Measurements from ENCODE around the gene TNRC6B.

TNRC6B gene

GRCh38 chr22:40251106-40251505 is 73.4 kb downstream of the TNRC6B start:
- no peak overlapping the region for H3K4me3 ChIP-seq (ENCODE audit: low read length in 2 of 2)
- no peaks in the 10 kb centered on the region for H3K9me3 ChIP-seq (ENCODE audit: control insufficient read depth in 2 of 2, low read length in 2 of 2)
- no peaks in the 10 kb centered on the region for H3K4me1 ChIP-seq (ENCODE audit: control insufficient read depth in 2 of 2, insufficient read depth in 2 of 2, low read length in 2 of 2)
- H3K36me3 ChIP-seq (ENCODE audit: control insufficient read depth in 2 of 2, insufficient read depth in 2 of 2, low read length in 2 of 2) = peaks cover 8 to 22% of the 10 kb centered on the region in 2 donors
- no peak overlapping the region for H3K9ac ChIP-seq (ENCODE audit: low read depth in 1 of 2, low read length in 2 of 2)
- no peaks in the 10 kb centered on the region for H3K27me3 ChIP-seq (ENCODE audit: control insufficient read depth in 2 of 2, insufficient read depth in 2 of 2, low read length in 2 of 2)
- no peak overlapping the region for H3K27ac ChIP-seq (ENCODE audit: low read depth in 2 of 2, low read length in 2 of 2)

GRCh38 chr22:40252146-40252545 is 74.4 kb downstream of the TNRC6B start:
- no peak overlapping the region for H3K4me3 ChIP-seq (ENCODE audit: low read length in 2 of 2)
- H3K9ac ChIP-seq (ENCODE audit: low read depth in 1 of 2, low read length in 2 of 2) = no peak overlapping the region
- no peaks in the 10 kb centered on the region for H3K27me3 ChIP-seq (ENCODE audit: control insufficient read depth in 2 of 2, insufficient read depth in 2 of 2, low read length in 2 of 2)
- H3K27ac ChIP-seq (ENCODE audit: low read depth in 2 of 2, low read length in 2 of 2) = no peak overlapping the region
- H3K36me3 ChIP-seq (ENCODE audit: control insufficient read depth in 2 of 2, insufficient read depth in 2 of 2, low read length in 2 of 2) = peaks cover 2 to 17% of the 10 kb centered on the region in 2 donors
- H3K4me1 ChIP-seq (ENCODE audit: control insufficient read depth in 2 of 2, insufficient read depth in 2 of 2, low read length in 2 of 2) = no peaks in the 10 kb centered on the region
- H3K9me3 ChIP-seq (ENCODE audit: control insufficient read depth in 2 of 2, low read length in 2 of 2) = no peaks in the 10 kb centered on the region

- no peaks in the 10 kb centered on the region for H3K27me3 ChIP-seq (ENCODE audit: control insufficient read depth in 2 of 2, insufficient read depth in 2 of 2, low read length in 2 of 2)
- no peak overlapping the region for H3K9ac ChIP-seq (ENCODE audit: low read depth in 1 of 2, low read length in 2 of 2)
- H3K36me3 ChIP-seq (ENCODE audit: control insufficient read depth in 2 of 2, insufficient read depth in 2 of 2, low read length in 2 of 2) = peaks cover 5 to 6% of the 10 kb centered on the region in 2 donors
- no peak overlapping the region for H3K4me3 ChIP-seq (ENCODE audit: low read length in 2 of 2)
- H3K27ac ChIP-seq (ENCODE audit: low read depth in 2 of 2, low read length in 2 of 2) = peak overlapping the region in 1 of 2 donors; percentile 10
- H3K4me1 ChIP-seq (ENCODE audit: control insufficient read depth in 2 of 2, insufficient read depth in 2 of 2, low read length in 2 of 2) = peaks cover 0 to 18% of the 10 kb centered on the region in 2 donors
- H3K9me3 ChIP-seq (ENCODE audit: control insufficient read depth in 2 of 2, low read length in 2 of 2) = no peaks in the 10 kb centered on the region
These were observed 78.8 kb downstream of the TNRC6B start for GRCh38 chr22:40256516-40256915.

GRCh38 chr22:40258017-40258416 is 80.3 kb downstream of the TNRC6B start:
- Histone ChIP-seq H3K27ac (ENCODE audit: low read depth in 2 of 2, low read length in 2 of 2) (peak overlapping the region; percentile 45 to 90), H3K9me3 (ENCODE audit: control insufficient read depth in 2 of 2, low read length in 2 of 2) (no peaks in the 10 kb centered on the region), H3K4me1 (ENCODE audit: control insufficient read depth in 2 of 2, insufficient read depth in 2 of 2, low read length in 2 of 2) (peaks cover 0 to 18% of the 10 kb centered on the region in 2 donors), H3K36me3 (ENCODE audit: control insufficient read depth in 2 of 2, insufficient read depth in 2 of 2, low read length in 2 of 2) (peaks cover 12 to 13% of the 10 kb centered on the region in 2 donors), H3K27me3 (ENCODE audit: control insufficient read depth in 2 of 2, insufficient read depth in 2 of 2, low read length in 2 of 2) (no peaks in the 10 kb centered on the region), H3K4me3 (ENCODE audit: low read length in 2 of 2) (peak overlapping the region in 1 of 2 donors; percentile 17), H3K9ac (ENCODE audit: low read depth in 1 of 2, low read length in 2 of 2) (peak overlapping the region in 1 of 2 donors; percentile 12)

GRCh38 chr22:40258501-40258915 is 80.8 kb downstream of the TNRC6B start:
- Histone ChIP-seq H3K36me3 (ENCODE audit: control insufficient read depth in 2 of 2, insufficient read depth in 2 of 2, low read length in 2 of 2) (peaks cover 13 to 15% of the 10 kb centered on the region in 2 donors), H3K9me3 (ENCODE audit: control insufficient read depth in 2 of 2, low read length in 2 of 2) (no peaks in the 10 kb centered on the region), H3K27ac (ENCODE audit: low read depth in 2 of 2, low read length in 2 of 2) (peak overlapping the region; percentile 60 to 90), H3K9ac (ENCODE audit: low read depth in 1 of 2, low read length in 2 of 2) (peak overlapping the region in 1 of 2 donors; percentile 12), H3K27me3 (ENCODE audit: control insufficient read depth in 2 of 2, insufficient read depth in 2 of 2, low read length in 2 of 2) (no peaks in the 10 kb centered on the region), H3K4me1 (ENCODE audit: control insufficient read depth in 2 of 2, insufficient read depth in 2 of 2, low read length in 2 of 2) (peaks cover 0 to 18% of the 10 kb centered on the region in 2 donors), H3K4me3 (ENCODE audit: low read length in 2 of 2) (peak overlapping the region in 1 of 2 donors; percentile 7)

- H3K9ac ChIP-seq (ENCODE audit: low read depth in 1 of 2, low read length in 2 of 2) = no peak overlapping the region
These were observed 84.1 kb downstream of the TNRC6B start for GRCh38 chr22:40261783-40262182.

GRCh38 chr22:40263191-40263590 is 85.5 kb downstream of the TNRC6B start:
- H3K9me3 ChIP-seq (ENCODE audit: control insufficient read depth in 2 of 2, low read length in 2 of 2) = no peaks in the 10 kb centered on the region
- no peak overlapping the region for H3K9ac ChIP-seq (ENCODE audit: low read depth in 1 of 2, low read length in 2 of 2)
- no peak overlapping the region for H3K27ac ChIP-seq (ENCODE audit: low read depth in 2 of 2, low read length in 2 of 2)
- peaks cover 0 to 11% of the 10 kb centered on the region in 2 donors for H3K4me1 ChIP-seq (ENCODE audit: control insufficient read depth in 2 of 2, insufficient read depth in 2 of 2, low read length in 2 of 2)
- no peak overlapping the region for H3K4me3 ChIP-seq (ENCODE audit: low read length in 2 of 2)
- H3K36me3 ChIP-seq (ENCODE audit: control insufficient read depth in 2 of 2, insufficient read depth in 2 of 2, low read length in 2 of 2) = peaks cover 40 to 45% of the 10 kb centered on the region in 2 donors
- H3K27me3 ChIP-seq (ENCODE audit: control insufficient read depth in 2 of 2, insufficient read depth in 2 of 2, low read length in 2 of 2) = no peaks in the 10 kb centered on the region

More at GRCh38 chr22:40261783-40262182, 84.1 kb downstream of the TNRC6B start:
- H3K27ac ChIP-seq (ENCODE audit: low read depth in 2 of 2, low read length in 2 of 2) = no peak overlapping the region
- H3K4me1 ChIP-seq (ENCODE audit: control insufficient read depth in 2 of 2, insufficient read depth in 2 of 2, low read length in 2 of 2) = peaks cover 0 to 18% of the 10 kb centered on the region in 2 donors
- H3K4me3 ChIP-seq (ENCODE audit: low read length in 2 of 2) = no peak overlapping the region
- H3K27me3 ChIP-seq (ENCODE audit: control insufficient read depth in 2 of 2, insufficient read depth in 2 of 2, low read length in 2 of 2) = no peaks in the 10 kb centered on the region
- H3K36me3 ChIP-seq (ENCODE audit: control insufficient read depth in 2 of 2, insufficient read depth in 2 of 2, low read length in 2 of 2) = peaks cover 35 to 38% of the 10 kb centered on the region in 2 donors
- no peaks in the 10 kb centered on the region for H3K9me3 ChIP-seq (ENCODE audit: control insufficient read depth in 2 of 2, low read length in 2 of 2)

- H3K9ac ChIP-seq (ENCODE audit: low read depth in 1 of 2, low read length in 2 of 2) = no peak overlapping the region
- H3K9me3 ChIP-seq (ENCODE audit: control insufficient read depth in 2 of 2, low read length in 2 of 2) = no peaks in the 10 kb centered on the region
- no peaks in the 10 kb centered on the region for H3K4me1 ChIP-seq (ENCODE audit: control insufficient read depth in 2 of 2, insufficient read depth in 2 of 2, low read length in 2 of 2)
- no peak overlapping the region for H3K27ac ChIP-seq (ENCODE audit: low read depth in 2 of 2, low read length in 2 of 2)
- peaks cover 42 to 51% of the 10 kb centered on the region in 2 donors for H3K36me3 ChIP-seq (ENCODE audit: control insufficient read depth in 2 of 2, insufficient read depth in 2 of 2, low read length in 2 of 2)
- H3K4me3 ChIP-seq (ENCODE audit: low read length in 2 of 2) = no peak overlapping the region
- no peaks in the 10 kb centered on the region for H3K27me3 ChIP-seq (ENCODE audit: control insufficient read depth in 2 of 2, insufficient read depth in 2 of 2, low read length in 2 of 2)
These were observed 88.1 kb downstream of the TNRC6B start for GRCh38 chr22:40265783-40266182.

- Histone ChIP-seq H3K9me3 (ENCODE audit: control insufficient read depth in 2 of 2, low read length in 2 of 2) (no peaks in the 10 kb centered on the region), H3K4me3 (ENCODE audit: low read length in 2 of 2) (no peak overlapping the region), H3K27ac (ENCODE audit: low read depth in 2 of 2, low read length in 2 of 2) (no peak overlapping the region), H3K9ac (ENCODE audit: low read depth in 1 of 2, low read length in 2 of 2) (no peak overlapping the region), H3K27me3 (ENCODE audit: control insufficient read depth in 2 of 2, insufficient read depth in 2 of 2, low read length in 2 of 2) (no peaks in the 10 kb centered on the region), H3K36me3 (ENCODE audit: control insufficient read depth in 2 of 2, insufficient read depth in 2 of 2, low read length in 2 of 2) (peaks cover 26 to 49% of the 10 kb centered on the region in 2 donors), H3K4me1 (ENCODE audit: control insufficient read depth in 2 of 2, insufficient read depth in 2 of 2, low read length in 2 of 2) (peaks cover 0 to under 1% of the 10 kb centered on the region in 2 donors)
These were observed 92.3 kb downstream of the TNRC6B start for GRCh38 chr22:40270031-40270430.

GRCh38 chr22:40270748-40271373 is 93.1 kb downstream of the TNRC6B start:
- Histone ChIP-seq H3K9me3 (ENCODE audit: control insufficient read depth in 2 of 2, low read length in 2 of 2) (no peaks in the 10 kb centered on the region), H3K27ac (ENCODE audit: low read depth in 2 of 2, low read length in 2 of 2) (no peak overlapping the region), H3K4me1 (ENCODE audit: control insufficient read depth in 2 of 2, insufficient read depth in 2 of 2, low read length in 2 of 2) (peaks cover under 1 to 5% of the 10 kb centered on the region in 2 donors), H3K4me3 (ENCODE audit: low read length in 2 of 2) (no peak overlapping the region), H3K9ac (ENCODE audit: low read depth in 1 of 2, low read length in 2 of 2) (no peak overlapping the region), H3K36me3 (ENCODE audit: control insufficient read depth in 2 of 2, insufficient read depth in 2 of 2, low read length in 2 of 2) (peaks cover 18 to 41% of the 10 kb centered on the region in 2 donors), H3K27me3 (ENCODE audit: control insufficient read depth in 2 of 2, insufficient read depth in 2 of 2, low read length in 2 of 2) (no peaks in the 10 kb centered on the region)
